Calu3 (cell line): ENCODE data around the gene NALCN. TPM values are rescaled to one million over a fixed set of nuclear protein-coding genes. Genes with fewer than 3 reads are reported as not detected.

ENCODE experiments used
- BruUV-seq: library from RNA; stranded (reverse); fragments of 400-500 nt; replicated peaks from 2 replicates; lab custom pipeline; 2021; lab: Mats Ljungman, UMichigan
- CTCF ChIA-PET: fragments of 300-600 bp; sonication (Branson Sonifier 250); formaldehyde crosslinking; loops from one replicate; lab custom pipeline; 2022; ENCODE audit warnings: antibody characterized with exemption; lab: Charles Lee
- DNase-seq: peaks from one replicate; pipeline ENCODE4 v3.0.0; 2022
- H3K27ac Mint-ChIP-seq: one replicate; pipeline ENCODE4 v1.8.0; 2022; ENCODE audit warnings: mixed read lengths; ENCODE audit not compliant: unreplicated experiment
- H3K27me3 Mint-ChIP-seq: one replicate; pipeline ENCODE4 v1.8.0; 2022; ENCODE audit warnings: mixed read lengths; ENCODE audit not compliant: unreplicated experiment
- H3K36me3 Mint-ChIP-seq: one replicate; pipeline ENCODE4 v1.8.0; 2022; ENCODE audit warnings: mild to moderate bottlenecking, moderate library complexity, mixed read lengths; ENCODE audit not compliant: insufficient read depth, unreplicated experiment
- H3K4me1 Mint-ChIP-seq: one replicate; pipeline ENCODE4 v1.8.0; 2022; ENCODE audit warnings: mild to moderate bottlenecking, low read depth, mixed read lengths; ENCODE audit not compliant: unreplicated experiment
- H3K4me3 Mint-ChIP-seq: one replicate; pipeline ENCODE4 v1.8.0; 2022; ENCODE audit warnings: mild to moderate bottlenecking, low read depth, moderate library complexity, mixed read lengths; ENCODE audit not compliant: unreplicated experiment
- H3K9me3 Mint-ChIP-seq: one replicate; pipeline ENCODE4 v1.8.0; 2022; ENCODE audit warnings: low read depth, mixed read lengths; ENCODE audit not compliant: unreplicated experiment
- intact Hi-C: fragments of 100-400 bp; cut with micrococcal nuclease; formaldehyde crosslinking; loops from one replicate; pipeline ENCODE4 v1.10.0; 2022; ENCODE audit not compliant: unreplicated experiment
- total RNA-seq: library from RNA; stranded (reverse); gene quantifications from 2 replicates; pipeline ENCODE4 v1.2.3, GENCODE V29; 2022
- TF ChIP-seq, protein P1 (sequence below): fragments of 200-600 bp; IDR thresholded peaks from one replicate; pipeline ENCODE4 v1.8.0; 2022; ENCODE audit warnings: antibody characterized with exemption; ENCODE audit not compliant: unreplicated experiment

Gene NALCN
- total RNA-seq, 1 experiment from 2014 or later, result 2.8 TPM

GRCh38 chr13:101085551-101085950, 330.8 kb downstream of the NALCN start:
- DNase-seq, result no peak
- H3K27me3 Mint-ChIP-seq, result no peaks in the 10 kb centered on the region
- no peaks in the 10 kb centered on the region for H3K36me3 Mint-ChIP-seq

DNA sequence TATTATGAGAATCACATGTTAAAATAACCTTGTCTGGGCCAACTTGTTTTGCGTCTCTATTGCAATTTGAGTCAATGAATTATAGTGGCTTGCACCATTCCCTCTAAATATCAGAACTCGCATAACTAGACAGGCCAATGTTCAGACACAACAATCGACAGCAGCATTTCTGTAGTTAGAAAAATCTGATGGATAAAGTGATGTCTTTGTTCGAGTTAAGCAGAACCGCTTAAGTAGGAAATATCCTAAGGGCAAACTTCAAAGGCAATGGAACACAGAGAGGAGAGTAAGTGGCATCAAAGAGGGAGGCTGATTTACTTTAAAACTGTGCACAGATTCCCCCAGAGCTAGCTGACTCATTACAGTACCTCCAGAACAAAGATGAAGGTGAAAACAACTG, 333.9 kb downstream of the NALCN start:
- Mint-ChIP-seq H3K27me3 (no peaks in the 10 kb centered on the region), H3K36me3 (no peaks in the 10 kb centered on the region), H3K27ac (no peak overlapping the region), H3K4me3 (no peak overlapping the region), H3K9me3 (no peaks in the 10 kb centered on the region), H3K4me1 (no peaks in the 10 kb centered on the region)
- TF ChIP-seq, protein P1, sequence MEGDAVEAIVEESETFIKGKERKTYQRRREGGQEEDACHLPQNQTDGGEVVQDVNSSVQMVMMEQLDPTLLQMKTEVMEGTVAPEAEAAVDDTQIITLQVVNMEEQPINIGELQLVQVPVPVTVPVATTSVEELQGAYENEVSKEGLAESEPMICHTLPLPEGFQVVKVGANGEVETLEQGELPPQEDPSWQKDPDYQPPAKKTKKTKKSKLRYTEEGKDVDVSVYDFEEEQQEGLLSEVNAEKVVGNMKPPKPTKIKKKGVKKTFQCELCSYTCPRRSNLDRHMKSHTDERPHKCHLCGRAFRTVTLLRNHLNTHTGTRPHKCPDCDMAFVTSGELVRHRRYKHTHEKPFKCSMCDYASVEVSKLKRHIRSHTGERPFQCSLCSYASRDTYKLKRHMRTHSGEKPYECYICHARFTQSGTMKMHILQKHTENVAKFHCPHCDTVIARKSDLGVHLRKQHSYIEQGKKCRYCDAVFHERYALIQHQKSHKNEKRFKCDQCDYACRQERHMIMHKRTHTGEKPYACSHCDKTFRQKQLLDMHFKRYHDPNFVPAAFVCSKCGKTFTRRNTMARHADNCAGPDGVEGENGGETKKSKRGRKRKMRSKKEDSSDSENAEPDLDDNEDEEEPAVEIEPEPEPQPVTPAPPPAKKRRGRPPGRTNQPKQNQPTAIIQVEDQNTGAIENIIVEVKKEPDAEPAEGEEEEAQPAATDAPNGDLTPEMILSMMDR, result no peak
- CTCF ChIA-PET, result no interaction called here
- DNase-seq, result no peak
- no TSS peak for BruUV-seq
- intact Hi-C loops, result no loop called here

More at GRCh38 chr13:101085551-101085950, 330.8 kb downstream of the NALCN start:
- no TSS peak for BruUV-seq
- intact Hi-C loops, result no loop called here
- Mint-ChIP-seq H3K27ac (no peak overlapping the region), H3K4me3 (no peak overlapping the region), H3K4me1 (no peaks in the 10 kb centered on the region), H3K9me3 (no peaks in the 10 kb centered on the region)
- CTCF ChIA-PET, result no interaction called here
- TF ChIP-seq, protein P1, result no peak

DNA sequence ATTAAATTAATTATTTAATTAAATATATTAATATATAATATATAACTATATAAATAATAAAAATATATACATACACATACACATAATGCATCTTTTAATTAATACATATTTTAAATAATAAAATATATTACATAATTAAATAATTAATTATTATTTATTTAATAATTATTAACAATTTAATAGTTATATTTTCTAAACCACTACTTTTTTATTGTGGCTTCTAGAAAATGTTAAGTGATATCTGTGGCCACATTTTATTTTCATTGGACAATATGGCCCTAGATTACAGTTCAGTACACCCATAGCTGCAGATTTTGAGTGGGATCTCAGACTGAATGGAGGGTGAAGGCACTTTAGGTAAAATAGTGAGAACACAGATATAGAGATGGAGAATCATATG, 335.7 kb downstream of the NALCN start:
- H3K9me3 Mint-ChIP-seq, result no peaks in the 10 kb centered on the region
- H3K4me1 Mint-ChIP-seq, result no peaks in the 10 kb centered on the region
- H3K36me3 Mint-ChIP-seq, result no peaks in the 10 kb centered on the region
- intact Hi-C loops, result no loop called here
- CTCF ChIA-PET, result no interaction called here
- BruUV-seq, result no TSS peak
- TF ChIP-seq, protein P1, result no peak
- no peak for DNase-seq
- no peak overlapping the region for H3K27ac Mint-ChIP-seq
- no peak overlapping the region for H3K4me3 Mint-ChIP-seq
- H3K27me3 Mint-ChIP-seq, result no peaks in the 10 kb centered on the region

DNA sequence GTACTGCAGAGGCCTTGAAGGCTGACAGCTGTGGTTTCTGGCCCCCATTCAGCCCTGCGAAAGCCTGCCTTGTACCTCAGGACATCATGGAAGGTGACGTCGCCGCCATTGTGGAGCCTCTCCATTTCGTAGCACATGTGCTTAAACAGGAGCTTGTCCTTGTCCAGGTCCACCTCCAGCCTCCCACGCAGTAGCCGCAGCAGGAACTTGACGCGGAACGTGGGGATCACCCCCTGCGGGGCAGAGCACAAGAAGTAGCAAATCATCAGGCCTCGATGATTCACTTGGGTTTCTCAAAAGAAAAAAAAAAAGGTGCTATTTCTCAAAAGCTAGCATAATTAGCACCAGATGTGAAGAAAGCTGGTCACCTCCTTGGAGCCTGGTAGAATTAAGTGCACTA, 351.0 kb downstream of the NALCN start:
- H3K9me3 Mint-ChIP-seq, result no peaks in the 10 kb centered on the region
- no peaks in the 10 kb centered on the region for H3K27me3 Mint-ChIP-seq

More for the DNA sequence above, 351.0 kb downstream of the NALCN start:
- TF ChIP-seq, protein P1, result no peak
- Mint-ChIP-seq H3K27ac (no peak overlapping the region), H3K4me3 (no peak overlapping the region), H3K36me3 (no peaks in the 10 kb centered on the region), H3K4me1 (no peaks in the 10 kb centered on the region)
- no TSS peak for BruUV-seq
- no peak for DNase-seq
- intact Hi-C loops, result no loop called here
- CTCF ChIA-PET, result no interaction called here
